ENCODE measurements around the gene S100A4.

GRCh38 chr1:153556348-153556747, 10.7 kb upstream of the S100A4 start:
- TF ChIP-seq, protein P1, sequence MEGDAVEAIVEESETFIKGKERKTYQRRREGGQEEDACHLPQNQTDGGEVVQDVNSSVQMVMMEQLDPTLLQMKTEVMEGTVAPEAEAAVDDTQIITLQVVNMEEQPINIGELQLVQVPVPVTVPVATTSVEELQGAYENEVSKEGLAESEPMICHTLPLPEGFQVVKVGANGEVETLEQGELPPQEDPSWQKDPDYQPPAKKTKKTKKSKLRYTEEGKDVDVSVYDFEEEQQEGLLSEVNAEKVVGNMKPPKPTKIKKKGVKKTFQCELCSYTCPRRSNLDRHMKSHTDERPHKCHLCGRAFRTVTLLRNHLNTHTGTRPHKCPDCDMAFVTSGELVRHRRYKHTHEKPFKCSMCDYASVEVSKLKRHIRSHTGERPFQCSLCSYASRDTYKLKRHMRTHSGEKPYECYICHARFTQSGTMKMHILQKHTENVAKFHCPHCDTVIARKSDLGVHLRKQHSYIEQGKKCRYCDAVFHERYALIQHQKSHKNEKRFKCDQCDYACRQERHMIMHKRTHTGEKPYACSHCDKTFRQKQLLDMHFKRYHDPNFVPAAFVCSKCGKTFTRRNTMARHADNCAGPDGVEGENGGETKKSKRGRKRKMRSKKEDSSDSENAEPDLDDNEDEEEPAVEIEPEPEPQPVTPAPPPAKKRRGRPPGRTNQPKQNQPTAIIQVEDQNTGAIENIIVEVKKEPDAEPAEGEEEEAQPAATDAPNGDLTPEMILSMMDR (IDR thresholded peaks at IDR 0.05) = no peak
- TF ChIP-seq POLR2A (IDR thresholded peaks at IDR 0.05) (no peak), POLR2AphosphoS5 (IDR thresholded peaks at IDR 0.05; ENCODE audit: insufficient read depth in 1 of 2, low read depth in 1 of 2) (no peak)

Measured in vagina (tissue), 2 donors.